ENCODE results near the gene RING1.

- no peak for TF ChIP-seq EZH2 (IDR thresholded peaks at IDR 0.05; ENCODE audit: borderline replicate concordance, low read length)
- TF ChIP-seq, protein P1, sequence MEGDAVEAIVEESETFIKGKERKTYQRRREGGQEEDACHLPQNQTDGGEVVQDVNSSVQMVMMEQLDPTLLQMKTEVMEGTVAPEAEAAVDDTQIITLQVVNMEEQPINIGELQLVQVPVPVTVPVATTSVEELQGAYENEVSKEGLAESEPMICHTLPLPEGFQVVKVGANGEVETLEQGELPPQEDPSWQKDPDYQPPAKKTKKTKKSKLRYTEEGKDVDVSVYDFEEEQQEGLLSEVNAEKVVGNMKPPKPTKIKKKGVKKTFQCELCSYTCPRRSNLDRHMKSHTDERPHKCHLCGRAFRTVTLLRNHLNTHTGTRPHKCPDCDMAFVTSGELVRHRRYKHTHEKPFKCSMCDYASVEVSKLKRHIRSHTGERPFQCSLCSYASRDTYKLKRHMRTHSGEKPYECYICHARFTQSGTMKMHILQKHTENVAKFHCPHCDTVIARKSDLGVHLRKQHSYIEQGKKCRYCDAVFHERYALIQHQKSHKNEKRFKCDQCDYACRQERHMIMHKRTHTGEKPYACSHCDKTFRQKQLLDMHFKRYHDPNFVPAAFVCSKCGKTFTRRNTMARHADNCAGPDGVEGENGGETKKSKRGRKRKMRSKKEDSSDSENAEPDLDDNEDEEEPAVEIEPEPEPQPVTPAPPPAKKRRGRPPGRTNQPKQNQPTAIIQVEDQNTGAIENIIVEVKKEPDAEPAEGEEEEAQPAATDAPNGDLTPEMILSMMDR (IDR thresholded peaks at IDR 0.05; ENCODE audit: low read length), result no peak
Observed at GRCh38 chr6:33237741-33238140, 29.4 kb downstream of the RING1 start.
